ENCODE measurements around the gene FRG1.
A peak's percentile ranks its signal among the peaks of the same experiment; 100 is the strongest.

DNA sequence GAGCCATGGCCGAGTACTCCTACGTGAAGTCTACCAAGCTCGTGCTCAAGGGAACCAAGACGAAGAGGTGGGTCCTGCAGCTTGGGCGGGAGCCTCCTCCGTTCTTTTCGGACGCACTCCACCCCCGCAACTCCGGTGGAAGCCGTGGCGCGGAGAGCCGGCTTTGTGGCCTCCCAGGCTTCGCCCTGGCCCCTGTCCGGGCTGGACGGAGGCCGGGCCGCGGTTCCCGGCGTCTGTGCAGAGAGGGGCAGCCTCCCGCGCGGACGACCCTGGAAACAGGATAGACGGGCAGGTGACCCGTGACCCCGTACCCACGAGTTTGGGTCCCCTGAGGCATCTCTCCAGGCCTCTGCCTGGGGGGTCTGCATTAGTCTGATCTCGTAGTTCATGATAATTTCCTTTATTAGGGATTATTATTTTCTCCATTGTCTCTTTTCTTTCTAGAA lies 356 bp downstream of the FRG1 start:
- TF ChIP-seq POLR2A (IDR thresholded peaks at IDR 0.05; ENCODE audit: low read length), result peak; percentile 4
- TF ChIP-seq GATA1 (IDR thresholded peaks at IDR 0.05; ENCODE audit: low read depth, low read length), result no peak

Data from erythroblast (primary cell).